Occipital lobe (tissue), 2 donors: Measurements from ENCODE around the gene DTD1. TPM values are rescaled to one million over a fixed set of nuclear protein-coding genes. Genes with fewer than 3 reads are reported as not detected.

Source experiments
- DNase-seq: peaks from one replicate; lab custom pipeline; 2025; lab: John Stamatoyannopoulos, UW
- total RNA-seq: library from RNA; depleted of rRNA; stranded (reverse); fragments of >200 nt; gene quantifications from one replicate; pipeline ENCODE4 v1.2.3, GENCODE V29; 2014

Gene DTD1
- total RNA-seq, 1 donor from 2014 or later: 84.2 TPM

GRCh38 chr20:18662279-18663040 lies 74.6 kb downstream of the DTD1 start:
- DNase-seq: no peak

GRCh38 chr20:18663932-18664331 lies 76.1 kb downstream of the DTD1 start:
- DNase-seq: no peak

GRCh38 chr20:18665135-18665534 lies 77.3 kb downstream of the DTD1 start:
- no peak for DNase-seq

GRCh38 chr20:18666803-18667415 lies 79.1 kb downstream of the DTD1 start:
- no peak for DNase-seq

GRCh38 chr20:18669241-18670019 lies 81.6 kb downstream of the DTD1 start:
- DNase-seq: no peak

- no peak for DNase-seq
Measured at GRCh38 chr20:18671203-18671710, 83.4 kb downstream of the DTD1 start.

GRCh38 chr20:18672834-18673233 lies 85.0 kb downstream of the DTD1 start:
- DNase-seq: no peak

- no peak for DNase-seq
Measured at GRCh38 chr20:18676396-18676795, 88.5 kb downstream of the DTD1 start.

GRCh38 chr20:18677126-18677525 lies 89.3 kb downstream of the DTD1 start:
- no peak for DNase-seq

GRCh38 chr20:18678549-18679419 lies 90.9 kb downstream of the DTD1 start:
- DNase-seq: no peak

GRCh38 chr20:18683839-18684238 lies 96.0 kb downstream of the DTD1 start:
- no peak for DNase-seq

- no peak for DNase-seq
Measured at GRCh38 chr20:18684775-18685174, 96.9 kb downstream of the DTD1 start.

GRCh38 chr20:18685406-18685805 lies 97.6 kb downstream of the DTD1 start:
- no peak for DNase-seq

- no peak for DNase-seq
Measured at GRCh38 chr20:18686696-18687095, 98.8 kb downstream of the DTD1 start.

GRCh38 chr20:18688676-18689075 lies 100.8 kb downstream of the DTD1 start:
- DNase-seq: no peak

GRCh38 chr20:18689557-18689956 lies 101.7 kb downstream of the DTD1 start:
- no peak for DNase-seq

GRCh38 chr20:18692447-18692846 lies 104.6 kb downstream of the DTD1 start:
- DNase-seq: no peak

GRCh38 chr20:18694071-18694470 lies 106.2 kb downstream of the DTD1 start:
- no peak for DNase-seq

GRCh38 chr20:18695175-18695574 lies 107.3 kb downstream of the DTD1 start:
- no peak for DNase-seq

- no peak for DNase-seq
Measured at GRCh38 chr20:18698735-18699380, 111.0 kb downstream of the DTD1 start.

- DNase-seq: no peak
Measured at GRCh38 chr20:18701969-18702368, 114.1 kb downstream of the DTD1 start.
